Lung (tissue), 12 donors: ENCODE measurements around the gene CFAP107. TPM values are rescaled to one million over a fixed set of nuclear protein-coding genes. Genes with fewer than 3 reads are reported as not detected.

Source experiments
- ATAC-seq: fragments of 200-7000 bp; cut with Tn5 transposase; one replicate; pipeline ENCODE4 v1.9.1; 2020; ENCODE audit warnings: moderate number of reproducible peaks; ENCODE audit not compliant: insufficient read depth, low FRiP score
- DNase-seq, 3 donors: peaks; one replicate each; pipeline ENCODE4 v3.0.0-alpha.2; 2013 to 2017
- H3K27ac ChIP-seq, 2 donors: one replicate each; pipeline ENCODE4 v1.5.1; 2013; ENCODE audit warnings: mild to moderate bottlenecking in 2 of 2, moderate library complexity in 2 of 2, control low read depth in 1 of 2, inconsistent platforms in 1 of 2, low read depth in 1 of 2, low read length in 1 of 2
- H3K27me3 ChIP-seq, 3 donors: one replicate each; pipeline ENCODE4 v1.5.1; 2013; ENCODE audit warnings: low read length in 2 of 3; ENCODE audit not compliant: control insufficient read depth in 3 of 3, insufficient read depth in 3 of 3
- H3K36me3 ChIP-seq, 4 donors: one replicate each; pipeline ENCODE4 v1.5.1; 2013; ENCODE audit warnings: low read length in 4 of 4, mild to moderate bottlenecking in 1 of 4, moderate library complexity in 1 of 4; ENCODE audit not compliant: control insufficient read depth in 4 of 4, insufficient read depth in 4 of 4
- H3K4me1 ChIP-seq, 5 donors: one replicate each; pipeline ENCODE4 v1.5.1; 2013; ENCODE audit warnings: low read length in 5 of 5, mild to moderate bottlenecking in 2 of 5, moderate library complexity in 1 of 5; ENCODE audit not compliant: control insufficient read depth in 5 of 5, insufficient read depth in 5 of 5
- H3K4me3 ChIP-seq: one replicate; pipeline ENCODE4 v1.5.1; 2013; ENCODE audit warnings: mild to moderate bottlenecking, control low read depth, moderate library complexity
- H3K9ac ChIP-seq, 2 donors: one replicate each; pipeline ENCODE4 v1.5.1; 2013; ENCODE audit warnings: low read length in 2 of 2, control low read depth in 1 of 2; ENCODE audit not compliant: insufficient read depth in 1 of 2
- H3K9me3 ChIP-seq, 4 donors: one replicate each; pipeline ENCODE4 v1.5.1; 2013; ENCODE audit warnings: low read length in 3 of 4, mild to moderate bottlenecking in 1 of 4, moderate library complexity in 1 of 4; ENCODE audit not compliant: control insufficient read depth in 4 of 4, insufficient read depth in 3 of 4
- CTCF ChIP-seq: IDR thresholded peaks from 2 replicates; pipeline ENCODE4 v1.5.1; 2012; ENCODE audit warnings: mild to moderate bottlenecking; ENCODE audit errors: control extremely low read depth, extremely low read depth
- WGBS, 2 donors: extraction: QIAGEN DNeasy Blood & Tissue Kit; methylation state at CpG; one replicate each; pipeline ENCODE4 v1.1.7; 2013; 5-methylcytosine and 5-hydroxymethylcytosine counted together
- polyA plus RNA-seq, 2 donors: library from polyadenylated mRNA; stranded (reverse); fragments of 200-250 nt; gene quantifications; one replicate each; pipeline ENCODE4 v1.2.1, GENCODE V29; 2013
- total RNA-seq, 2 donors: library from RNA; depleted of rRNA in 1 of 2; stranded (reverse); fragments of >200 nt in 1 of 2; gene quantifications; one replicate each; pipeline ENCODE4 v1.2.1, GENCODE V29; 2014 to 2021
- donor health status: control.
- donor health status: control.
- donor health status: Bipolar disorder and iron deficiency.
- donor health status: healthy.
- donor health status: DM: yes; HTN: yes; CAD: no.

Gene CFAP107
- total and polyA plus RNA-seq, 4 donors = 1.3 to 8.5 (median 2.4) TPM

GRCh38 chr1:12756273-12756672 is 10.3 kb downstream of the CFAP107 start:
- Histone ChIP-seq H3K27me3 (no peaks in the 10 kb centered on the region), H3K4me3 (no peak overlapping the region), H3K4me1 (no peaks in the 10 kb centered on the region), H3K36me3 (no peaks in the 10 kb centered on the region), H3K27ac (no peak overlapping the region), H3K9me3 (no peaks in the 10 kb centered on the region), H3K9ac (no peak overlapping the region)
- WGBS, 2 donors = 56 to 66% methylated on average over 2 of the region's 2 CpGs
- TF ChIP-seq CTCF = no peak
- ATAC-seq (no peak), DNase-seq (no peak)

- no peaks in the 10 kb centered on the region for H3K36me3 ChIP-seq
- DNase-seq = no peak
- TF ChIP-seq CTCF = no peak
- H3K9me3 ChIP-seq = no peaks in the 10 kb centered on the region
- 80 to 83% methylated on average over 6 of the region's 6 CpGs for WGBS, 2 donors
- no peaks in the 10 kb centered on the region for H3K27me3 ChIP-seq
- no peak overlapping the region for H3K27ac ChIP-seq
- no peak overlapping the region for H3K4me3 ChIP-seq
- no peaks in the 10 kb centered on the region for H3K4me1 ChIP-seq
- no peak for ATAC-seq
- no peak overlapping the region for H3K9ac ChIP-seq
Measured at GRCh38 chr1:12756768-12757413, 10.9 kb downstream of the CFAP107 start.

GRCh38 chr1:12757836-12758235 is 11.8 kb downstream of the CFAP107 start:
- 71 to 74% methylated on average over 6 of the region's 6 CpGs for WGBS, 2 donors
- H3K9me3 ChIP-seq = no peaks in the 10 kb centered on the region
- no peak overlapping the region for H3K4me3 ChIP-seq
- DNase-seq = no peak
- TF ChIP-seq CTCF = no peak
- no peaks in the 10 kb centered on the region for H3K4me1 ChIP-seq
- ATAC-seq = no peak
- H3K27ac ChIP-seq = no peak overlapping the region
- no peak overlapping the region for H3K9ac ChIP-seq
- H3K27me3 ChIP-seq = no peaks in the 10 kb centered on the region
- no peaks in the 10 kb centered on the region for H3K36me3 ChIP-seq
